Body of pancreas (tissue), 4 donors: ENCODE results near the gene SCN8A.

ENCODE experiments used
- CTCF ChIP-seq, 7 experiments: fragments of 450-650 bp in 4 of 7; fragments of 200-600 bp in 3 of 7; sonication (generic) in 3 of 7; IDR thresholded peaks; one replicate each; pipeline ENCODE4 v1.5.1; 2016 to 2019; ENCODE audit warnings: antibody characterized with exemption in 7 of 7
- POLR2A ChIP-seq, 3 donors: fragments of 450-650 bp; IDR thresholded peaks; one replicate each; pipeline ENCODE4 v1.6.1; 2016; ENCODE audit warnings: antibody characterized with exemption in 3 of 3, mild to moderate bottlenecking in 2 of 3

DNA sequence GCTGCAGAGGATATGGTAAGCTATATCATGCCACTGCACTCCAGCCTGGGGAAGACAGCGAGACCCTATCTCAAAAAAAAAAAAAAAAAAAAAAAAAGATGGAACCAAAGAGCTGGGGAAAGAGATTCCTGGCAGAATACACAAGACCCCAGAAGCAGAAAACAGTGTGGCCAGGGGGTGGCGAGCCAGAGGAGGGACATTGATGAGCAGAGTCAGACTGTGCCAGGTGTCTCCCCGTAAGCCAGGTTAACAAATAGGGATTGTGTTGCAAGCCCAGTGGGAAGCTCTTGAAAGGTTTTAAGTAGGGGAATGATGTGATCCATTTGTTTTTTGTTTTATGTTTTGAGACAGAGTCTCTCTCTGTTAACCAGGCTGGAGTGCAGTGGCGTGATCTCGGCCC is 201.4 kb downstream of the SCN8A start:
- TF ChIP-seq CTCF (IDR thresholded peaks at IDR 0.05) (no peak), POLR2A (IDR thresholded peaks at IDR 0.05) (no peak)
